CD14-positive monocyte (primary cell): ENCODE data around the gene ETFB. TPM values are rescaled to one million over a fixed set of nuclear protein-coding genes. Genes with fewer than 3 reads are reported as not detected.

ENCODE experiments used
- DNase-seq, 3 donors: peaks; one replicate each; pipeline ENCODE4 v3.0.0-alpha.2; 2011 to 2022
- H2AFZ ChIP-seq: 2 replicates; pipeline ENCODE4 v1.6.0; 2012; ENCODE audit warnings: mild to moderate bottlenecking, low read depth, low read length, inconsistent platforms; ENCODE audit not compliant: insufficient read depth, poor library complexity, severe bottlenecking
- H3K27ac ChIP-seq, 2 donors: 1 replicate in 1 of 2; 2 replicates in 1 of 2; pipeline ENCODE4 v1.5.1; 2012 to 2013; ENCODE audit warnings: low read length in 2 of 2, control low read depth in 1 of 2, inconsistent platforms in 1 of 2, low read depth in 1 of 2, mild to moderate bottlenecking in 1 of 2
- H3K27me3 ChIP-seq, 2 donors: one replicate each; pipeline versions ENCODE4 v1.6.0 to v1.6.1; 2011 to 2013; ENCODE audit warnings: low read length in 2 of 2; ENCODE audit not compliant: control insufficient read depth in 2 of 2, insufficient read depth in 2 of 2
- H3K36me3 ChIP-seq, 2 donors: replicated peaks in 1 of 2; 1 replicate in 1 of 2; 2 replicates in 1 of 2; pipeline versions ENCODE4 v1.5.1 to v1.6.1; 2012 to 2013; ENCODE audit warnings: low read length in 2 of 2, control low read depth in 1 of 2, inconsistent platforms in 1 of 2, mild to moderate bottlenecking in 1 of 2; ENCODE audit not compliant: insufficient read depth in 2 of 2, control insufficient read depth in 1 of 2
- H3K4me1 ChIP-seq, 2 donors: 1 replicate in 1 of 2; 2 replicates in 1 of 2; pipeline versions ENCODE4 v1.5.1 to v1.6.1; 2012 to 2013; ENCODE audit warnings: low read length in 2 of 2, control low read depth in 1 of 2, inconsistent platforms in 1 of 2, mild to moderate bottlenecking in 1 of 2, moderate library complexity in 1 of 2; ENCODE audit not compliant: insufficient read depth in 2 of 2, control insufficient read depth in 1 of 2
- H3K4me2 ChIP-seq: replicated peaks from 2 replicates; pipeline ENCODE3; 2012; ENCODE audit warnings: low read length, moderate library complexity, mild to moderate bottlenecking; ENCODE audit not compliant: poor library complexity, severe bottlenecking; ENCODE audit errors: extremely low read depth
- H3K4me3 ChIP-seq, 3 experiments: fragments of 200-600 bp in 1 of 3; sonication (generic) in 1 of 3; replicated peaks in 1 of 3; 1 replicate in 2 of 3; 2 replicates in 1 of 3; pipeline ENCODE4 v1.5.1; 2011 to 2013; ENCODE audit warnings: low read length in 3 of 3, mild to moderate bottlenecking in 3 of 3, control low read depth in 2 of 3, low read depth in 2 of 3, inconsistent platforms in 1 of 3, moderate library complexity in 1 of 3
- H3K79me2 ChIP-seq: 2 replicates; pipeline ENCODE4 v1.6.0; 2012; ENCODE audit warnings: mild to moderate bottlenecking, control low read depth, inconsistent platforms, low read length, moderate library complexity; ENCODE audit not compliant: insufficient read depth
- H3K9ac ChIP-seq: 2 replicates; pipeline ENCODE4 v1.6.0; 2017; ENCODE audit warnings: low read length, mild to moderate bottlenecking; ENCODE audit not compliant: insufficient read depth, poor library complexity, severe bottlenecking
- H3K9me3 ChIP-seq, 2 donors: replicated peaks in 1 of 2; 1 replicate in 1 of 2; 2 replicates in 1 of 2; pipeline versions ENCODE4 v1.5.1 to v1.6.1; 2012 to 2013; ENCODE audit warnings: low read length in 2 of 2, control low read depth in 1 of 2; ENCODE audit not compliant: control insufficient read depth in 1 of 2, insufficient read depth in 1 of 2
- H4K20me1 ChIP-seq: 2 replicates; pipeline ENCODE4 v1.6.0; 2012; ENCODE audit warnings: mild to moderate bottlenecking, low read length, control low read depth, moderate library complexity; ENCODE audit not compliant: insufficient read depth
- H3K27ac Mint-ChIP-seq, 7 donors: one replicate each; pipeline ENCODE4 v1.8.0; 2020; ENCODE audit warnings: mild to moderate bottlenecking in 7 of 7, mixed read lengths in 7 of 7, moderate library complexity in 6 of 7, inconsistent platforms in 2 of 7
- H3K27me3 Mint-ChIP-seq, 3 donors: one replicate each; pipeline ENCODE4 v1.8.0; 2021 to 2022; ENCODE audit warnings: low read depth in 3 of 3, mild to moderate bottlenecking in 3 of 3, mixed read lengths in 3 of 3, moderate library complexity in 3 of 3, inconsistent platforms in 1 of 3
- H3K36me3 Mint-ChIP-seq, 2 donors: one replicate each; pipeline ENCODE4 v1.8.0; 2020; ENCODE audit warnings: mixed read lengths in 2 of 2, inconsistent platforms in 1 of 2, mild to moderate bottlenecking in 1 of 2
- H3K4me1 Mint-ChIP-seq: one replicate; pipeline ENCODE4 v1.8.0; 2020; ENCODE audit warnings: mild to moderate bottlenecking, mixed read lengths
- H3K4me3 Mint-ChIP-seq, 2 donors: one replicate each; pipeline ENCODE4 v1.8.0; 2020; ENCODE audit warnings: mild to moderate bottlenecking in 2 of 2, mixed read lengths in 2 of 2, moderate library complexity in 1 of 2
- H3K9me3 Mint-ChIP-seq, 7 donors: one replicate each; pipeline ENCODE4 v1.8.0; 2020 to 2022; ENCODE audit warnings: mixed read lengths in 7 of 7, mild to moderate bottlenecking in 6 of 7, moderate library complexity in 6 of 7, inconsistent platforms in 2 of 7
- CTCF ChIP-seq: fragments of 200-600 bp; IDR thresholded peaks from one replicate; pipeline ENCODE4 v1.8.0; 2022; ENCODE audit warnings: antibody characterized with exemption, mild to moderate bottlenecking
- WGBS: methylation state at CpG from one replicate; pipeline ENCODE4 v1.1.5; 2013; ENCODE audit warnings: missing lambda C conversion rate; ENCODE audit not compliant: insufficient coverage; 5-methylcytosine and 5-hydroxymethylcytosine counted together
- intact Hi-C, 2 donors: fragments of 100-400 bp; cut with micrococcal nuclease; formaldehyde crosslinking; loops; one replicate each; pipeline versions ENCODE4 v1.15.0 to v1.15.1; 2023
- polyA plus RNA-seq, 3 donors: library from polyadenylated mRNA; depleted of rRNA in 1 of 3; unstranded in 2 of 3; stranded (reverse) in 1 of 3; fragments of 300-500 nt in 2 of 3; fragments of >200 nt in 1 of 3; fragmentation: Illumina TruSeq in 2 of 3; gene quantifications; 1 replicate in 2 of 3; 2 replicates in 1 of 3; pipeline ENCODE4 v1.2.3, GENCODE V29; 2012 to 2021

Gene ETFB
- polyA plus RNA-seq, 3 donors: 51.0 to 72.1 (median 63.0) TPM

- H3K4me1 ChIP-seq: no peaks in the 10 kb centered on the region
- intact Hi-C loops: no loop called here
- no peaks in the 10 kb centered on the region for H3K36me3 ChIP-seq
- H3K9me3 Mint-ChIP-seq: peaks cover 16 to 57% (median 42%) of the 10 kb centered on the region in 7 donors
- H4K20me1 ChIP-seq: no peaks in the 10 kb centered on the region
- H3K4me3 Mint-ChIP-seq: no peak overlapping the region
- no peaks in the 10 kb centered on the region for H3K36me3 Mint-ChIP-seq
- peaks cover 3 to 8% of the 10 kb centered on the region in 2 donors for H3K27me3 ChIP-seq
- peaks cover 19 to 34% (median 30%) of the 10 kb centered on the region in 3 donors for H3K27me3 Mint-ChIP-seq
- no peak overlapping the region for H3K4me3 ChIP-seq
- no peak overlapping the region for H3K27ac ChIP-seq
- no peak overlapping the region for H3K4me2 ChIP-seq
- no peak for TF ChIP-seq CTCF
- DNase-seq: no peak
- 83% methylated on average over 3 of the region's 3 CpGs for WGBS
- no peaks in the 10 kb centered on the region for H3K4me1 Mint-ChIP-seq
- H2AFZ ChIP-seq: no peak overlapping the region
- no peaks in the 10 kb centered on the region for H3K79me2 ChIP-seq
- no peak overlapping the region for H3K9ac ChIP-seq
- H3K9me3 ChIP-seq: peaks cover 27 to 29% of the 10 kb centered on the region in 2 donors
- no peak overlapping the region for H3K27ac Mint-ChIP-seq
Observed at GRCh38 chr19:51305479-51305878, 60.7 kb downstream of the ETFB start.

- Mint-ChIP-seq H3K27me3 (peaks cover 11 to 26% (median 13%) of the 10 kb centered on the region in 3 donors), H3K36me3 (no peaks in the 10 kb centered on the region), H3K27ac (no peak overlapping the region), H3K9me3 (peaks cover 6 to 30% (median 19%) of the 10 kb centered on the region in 7 donors), H3K4me1 (no peaks in the 10 kb centered on the region), H3K4me3 (no peak overlapping the region)
- Histone ChIP-seq H3K4me1 (no peaks in the 10 kb centered on the region), H3K9ac (no peak overlapping the region), H4K20me1 (no peaks in the 10 kb centered on the region), H3K79me2 (no peaks in the 10 kb centered on the region), H3K27me3 (no peaks in the 10 kb centered on the region), H3K36me3 (no peaks in the 10 kb centered on the region), H3K4me3 (no peak overlapping the region), H3K4me2 (no peak overlapping the region), H3K27ac (no peak overlapping the region), H3K9me3 (peaks cover 7 to 13% of the 10 kb centered on the region in 2 donors), H2AFZ (no peak overlapping the region)
- no peak for DNase-seq
- 100% methylated on average over 4 of the region's 7 CpGs for WGBS
- intact Hi-C loops: no loop called here
- no peak for TF ChIP-seq CTCF
Observed at GRCh38 chr19:51301266-51301665, 64.9 kb downstream of the ETFB start.
